Activated CD4-positive, alpha-beta memory T cell treated with anti-CD3 and anti-CD28 coated beads, Interleukin-2, amount 10 ng/mL, durations not matched to agents 7 days and 5 days (primary cell): ENCODE results near the gene OVOL3. TPM values are rescaled to one million over a fixed set of nuclear protein-coding genes. Genes with fewer than 3 reads are reported as not detected.

Experiments used
- CTCF ChIA-PET: fragments of 350-600 bp; sonication (Branson Sonifier 250); formaldehyde crosslinking; loops from one replicate; lab custom pipeline; 2021; ENCODE audit warnings: antibody characterized with exemption, inconsistent platforms; lab: Charles Lee
- POLR2A ChIA-PET: fragments of 350-600 bp; sonication (Branson Sonifier 250); formaldehyde crosslinking; loops from one replicate; lab custom pipeline; 2021; ENCODE audit warnings: antibody characterized with exemption; lab: Charles Lee
- DNase-seq: peaks from one replicate; pipeline ENCODE4 v3.0.0-alpha.2; 2020
- H3K27ac Mint-ChIP-seq: one replicate; pipeline ENCODE4 v1.8.0; 2021; ENCODE audit warnings: mild to moderate bottlenecking, mixed read lengths
- H3K27me3 Mint-ChIP-seq: one replicate; pipeline ENCODE4 v1.8.0; 2021; ENCODE audit warnings: mixed read lengths
- H3K36me3 Mint-ChIP-seq: one replicate; pipeline ENCODE4 v1.8.0; 2021; ENCODE audit warnings: low read depth, mixed read lengths
- H3K4me1 Mint-ChIP-seq: one replicate; pipeline ENCODE4 v1.8.0; 2021; ENCODE audit warnings: mixed read lengths
- H3K4me3 Mint-ChIP-seq: one replicate; pipeline ENCODE4 v1.8.0; 2021; ENCODE audit warnings: mild to moderate bottlenecking, mixed read lengths
- H3K9me3 Mint-ChIP-seq: one replicate; pipeline ENCODE4 v1.8.0; 2021; ENCODE audit warnings: mixed read lengths
- total RNA-seq, 2 experiments: library from RNA; stranded (reverse); gene quantifications; one replicate each; pipeline ENCODE4 v1.2.3, GENCODE V29; 2021

Gene OVOL3
- total RNA-seq, 2 experiments from 2014 or later: not detected

DNA sequence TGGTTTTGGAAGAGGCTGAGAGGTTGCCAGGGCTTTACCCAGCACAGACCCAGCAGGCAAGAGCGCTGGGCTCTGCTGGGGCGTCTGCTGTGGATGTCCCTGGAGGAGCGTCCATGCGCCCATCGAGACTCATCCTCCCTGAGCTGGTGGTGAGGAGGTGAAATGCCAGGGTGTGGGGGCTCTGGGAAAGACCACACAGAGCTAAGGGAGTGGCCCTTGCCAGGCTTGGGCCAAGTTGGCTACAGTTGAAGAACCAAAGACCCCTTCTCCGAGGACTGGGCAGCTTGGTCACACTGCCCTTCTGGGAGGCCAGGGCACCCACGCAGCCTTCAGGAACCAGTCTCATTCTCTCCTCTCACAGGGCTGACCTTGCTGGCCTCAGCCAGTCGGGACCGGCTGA is 24.6 kb upstream of the OVOL3 start:
- Mint-ChIP-seq H3K4me3 (no peak overlapping the region), H3K27ac (no peak overlapping the region), H3K36me3 (peaks cover 64% of the 10 kb centered on the region)

GRCh38 chr19:36089847-36090246 is 21.1 kb upstream of the OVOL3 start:
- H3K9me3 Mint-ChIP-seq: no peaks in the 10 kb centered on the region
- H3K27me3 Mint-ChIP-seq: no peaks in the 10 kb centered on the region

More for the DNA sequence above, 24.6 kb upstream of the OVOL3 start:
- POLR2A ChIA-PET: no interaction called here
- H3K27me3 Mint-ChIP-seq: no peaks in the 10 kb centered on the region
- no peaks in the 10 kb centered on the region for H3K9me3 Mint-ChIP-seq
- no peaks in the 10 kb centered on the region for H3K4me1 Mint-ChIP-seq
- CTCF ChIA-PET: no interaction called here
- no peak for DNase-seq

GRCh38 chr19:36090910-36091695 is 19.8 kb upstream of the OVOL3 start:
- H3K4me3 Mint-ChIP-seq: no peak overlapping the region
- no peak for DNase-seq
- no peaks in the 10 kb centered on the region for H3K9me3 Mint-ChIP-seq
- ChIA-PET CTCF (no interaction called here), POLR2A (no interaction called here)
- H3K36me3 Mint-ChIP-seq: peaks cover 53% of the 10 kb centered on the region
- no peaks in the 10 kb centered on the region for H3K27me3 Mint-ChIP-seq
- no peak overlapping the region for H3K27ac Mint-ChIP-seq
- H3K4me1 Mint-ChIP-seq: peaks cover 12% of the 10 kb centered on the region

More at GRCh38 chr19:36089847-36090246, 21.1 kb upstream of the OVOL3 start:
- no peak overlapping the region for H3K4me3 Mint-ChIP-seq
- ChIA-PET POLR2A (interaction anchor here (1.1 kb wide), 1 partner anchor 35 kb away, joined by 3 read pairs; the partner anchor contains the start of gene WDR62), CTCF (no interaction called here)
- H3K27ac Mint-ChIP-seq: no peak overlapping the region
- H3K36me3 Mint-ChIP-seq: peaks cover 58% of the 10 kb centered on the region
- H3K4me1 Mint-ChIP-seq: peaks cover 12% of the 10 kb centered on the region
- DNase-seq: no peak

- peaks cover 12% of the 10 kb centered on the region for H3K4me1 Mint-ChIP-seq
- CTCF ChIA-PET: no interaction called here
- H3K9me3 Mint-ChIP-seq: no peaks in the 10 kb centered on the region
- no peak overlapping the region for H3K4me3 Mint-ChIP-seq
- POLR2A ChIA-PET: no interaction called here
- no peaks in the 10 kb centered on the region for H3K27me3 Mint-ChIP-seq
- H3K36me3 Mint-ChIP-seq: peaks cover 60% of the 10 kb centered on the region
- DNase-seq: no peak
- peak overlapping the region; percentile 42 for H3K27ac Mint-ChIP-seq
Observed at GRCh38 chr19:36092566-36092965, 18.4 kb upstream of the OVOL3 start.

DNA sequence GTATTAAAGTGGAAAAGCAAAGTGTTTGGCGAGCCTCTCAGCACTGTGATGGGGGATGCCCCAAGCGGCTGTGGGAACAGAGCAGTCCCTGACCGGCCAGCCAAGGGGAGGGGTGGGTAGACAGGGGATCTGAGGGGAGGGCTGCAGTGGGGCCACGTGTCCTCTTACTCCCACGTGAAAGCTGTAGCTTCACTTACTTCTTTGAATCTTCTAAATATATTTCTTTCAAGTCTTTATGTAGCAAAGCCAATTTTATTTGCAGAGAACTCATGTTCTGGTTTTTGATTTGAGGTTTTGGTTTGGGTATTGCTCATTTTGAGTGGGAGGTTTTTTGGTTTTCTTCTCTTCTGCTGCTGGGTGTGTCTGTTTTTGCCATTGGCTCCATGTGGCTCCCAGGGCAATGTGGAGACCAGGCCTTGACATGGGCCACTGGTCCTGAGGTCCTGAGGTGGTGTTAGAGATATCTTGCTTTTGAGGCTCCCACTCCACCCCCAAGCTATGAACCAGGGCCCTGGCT is 17.7 kb upstream of the OVOL3 start:
- Mint-ChIP-seq H3K27me3 (no peaks in the 10 kb centered on the region), H3K27ac (no peak overlapping the region), H3K4me3 (no peak overlapping the region), H3K9me3 (no peaks in the 10 kb centered on the region), H3K36me3 (peaks cover 56% of the 10 kb centered on the region), H3K4me1 (peaks cover 12% of the 10 kb centered on the region)
- DNase-seq: no peak
- ChIA-PET CTCF (no interaction called here), POLR2A (no interaction called here)

DNA sequence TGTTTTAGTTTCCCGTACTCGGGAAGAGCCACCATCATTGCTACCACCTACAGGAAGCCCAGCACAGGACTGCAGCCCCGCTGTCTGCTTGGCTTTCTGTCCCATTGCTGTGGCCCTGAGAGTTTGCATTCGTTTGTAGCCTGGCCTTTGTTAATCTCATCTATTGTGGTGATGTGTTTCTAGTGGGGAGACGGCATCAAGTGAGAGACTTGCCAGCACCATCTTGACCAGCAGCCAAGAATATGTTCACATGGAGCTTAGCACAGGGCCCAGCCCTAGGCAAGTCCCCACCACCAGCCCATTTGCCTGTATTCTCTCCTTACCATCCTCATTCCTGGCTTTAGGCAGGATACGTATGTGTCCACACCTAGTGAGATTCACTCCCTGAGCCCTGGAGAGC is 17.3 kb upstream of the OVOL3 start:
- no peaks in the 10 kb centered on the region for H3K9me3 Mint-ChIP-seq
- H3K27me3 Mint-ChIP-seq: no peaks in the 10 kb centered on the region
- H3K27ac Mint-ChIP-seq: no peak overlapping the region
- no peak for DNase-seq
- ChIA-PET CTCF (no interaction called here), POLR2A (no interaction called here)
- peaks cover 12% of the 10 kb centered on the region for H3K4me1 Mint-ChIP-seq
- H3K4me3 Mint-ChIP-seq: no peak overlapping the region
- H3K36me3 Mint-ChIP-seq: peaks cover 57% of the 10 kb centered on the region

GRCh38 chr19:36097036-36097435 is 13.9 kb upstream of the OVOL3 start:
- DNase-seq: no peak
- CTCF ChIA-PET: no interaction called here
- peaks cover 12% of the 10 kb centered on the region for H3K4me1 Mint-ChIP-seq
- H3K27ac Mint-ChIP-seq: no peak overlapping the region
- POLR2A ChIA-PET: no interaction called here
- peaks cover 42% of the 10 kb centered on the region for H3K36me3 Mint-ChIP-seq
- no peak overlapping the region for H3K4me3 Mint-ChIP-seq
- H3K9me3 Mint-ChIP-seq: no peaks in the 10 kb centered on the region
- no peaks in the 10 kb centered on the region for H3K27me3 Mint-ChIP-seq

GRCh38 chr19:36099166-36099785 is 11.7 kb upstream of the OVOL3 start:
- ChIA-PET POLR2A (no interaction called here), CTCF (no interaction called here)
- no peak for DNase-seq
- Mint-ChIP-seq H3K4me1 (no peaks in the 10 kb centered on the region), H3K36me3 (peaks cover 38% of the 10 kb centered on the region), H3K9me3 (no peaks in the 10 kb centered on the region), H3K4me3 (no peak overlapping the region), H3K27ac (no peak overlapping the region), H3K27me3 (no peaks in the 10 kb centered on the region)

DNA sequence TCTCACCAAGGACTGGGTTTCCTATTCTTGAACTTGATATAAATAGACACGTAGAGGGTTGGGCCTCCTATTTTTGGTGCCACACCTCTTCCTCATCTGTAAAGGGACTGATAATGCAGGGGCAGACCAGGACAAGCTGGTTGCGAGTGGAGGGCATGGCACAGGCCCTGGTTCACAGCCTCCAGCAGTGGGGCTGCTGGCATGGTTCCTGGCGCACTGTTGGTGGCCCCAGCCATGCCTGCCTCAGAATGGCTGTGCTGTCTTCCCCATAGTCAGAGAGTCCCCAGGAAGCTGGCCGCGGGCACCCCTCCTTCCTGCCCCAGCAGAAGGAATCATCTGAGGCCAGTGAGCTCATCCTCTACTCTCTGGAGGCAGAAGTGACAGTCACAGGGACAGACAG is 10.5 kb upstream of the OVOL3 start:
- H3K9me3 Mint-ChIP-seq: no peaks in the 10 kb centered on the region
- ChIA-PET POLR2A (no interaction called here), CTCF (no interaction called here)

DNA sequence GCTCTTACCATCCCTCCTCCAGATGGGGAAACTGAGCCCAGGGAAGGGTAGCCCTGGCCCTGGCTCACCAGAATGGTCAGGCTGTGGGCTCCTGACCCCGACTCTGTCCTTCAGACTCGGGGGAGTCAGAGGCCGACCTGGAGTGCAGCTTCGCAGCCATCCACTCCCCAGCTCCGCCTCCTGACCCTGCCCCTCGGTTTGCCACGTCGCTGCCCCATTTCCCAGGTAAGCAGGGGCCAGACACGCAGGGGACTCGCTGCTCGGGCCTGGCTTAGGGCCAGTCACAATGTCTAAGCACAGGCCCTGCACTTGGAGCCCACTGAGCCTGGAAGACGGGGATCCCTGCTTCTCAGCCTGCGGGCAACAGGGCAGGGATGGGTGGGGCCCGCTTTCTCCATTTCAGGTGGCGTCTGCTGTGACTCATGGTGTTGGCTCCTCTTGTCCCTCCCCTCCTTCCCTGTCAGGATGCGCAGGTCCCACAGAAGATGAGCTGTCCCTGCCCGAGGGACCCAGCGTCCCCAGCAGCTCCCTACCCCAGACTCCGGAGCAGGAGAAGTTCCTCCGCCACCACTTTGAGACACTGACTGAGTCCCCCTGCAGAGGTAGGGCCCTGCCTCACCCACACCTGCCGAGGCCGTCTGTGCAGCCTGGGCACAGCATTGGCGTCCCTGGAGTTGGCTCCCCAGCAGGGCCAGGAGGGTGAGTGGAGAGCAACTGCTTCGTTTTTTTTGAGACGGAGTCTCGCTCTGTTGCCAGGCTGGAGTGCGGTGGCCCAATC is 9.2 kb upstream of the OVOL3 start:
- H3K4me1 Mint-ChIP-seq: no peaks in the 10 kb centered on the region
- no peak for DNase-seq
- H3K4me3 Mint-ChIP-seq: no peak overlapping the region
- no peaks in the 10 kb centered on the region for H3K9me3 Mint-ChIP-seq
- peaks cover 35% of the 10 kb centered on the region for H3K36me3 Mint-ChIP-seq
- CTCF ChIA-PET: no interaction called here
- no peak overlapping the region for H3K27ac Mint-ChIP-seq
- no peaks in the 10 kb centered on the region for H3K27me3 Mint-ChIP-seq
- POLR2A ChIA-PET: interaction anchor here (1.1 kb wide), 1 partner anchor 13 kb away, joined by 3 read pairs; the partner anchor contains the start of gene POLR2I

More for the DNA sequence above, 10.5 kb upstream of the OVOL3 start:
- H3K36me3 Mint-ChIP-seq: peaks cover 32% of the 10 kb centered on the region
- H3K27me3 Mint-ChIP-seq: no peaks in the 10 kb centered on the region
- H3K4me1 Mint-ChIP-seq: no peaks in the 10 kb centered on the region
- no peak overlapping the region for H3K27ac Mint-ChIP-seq
- no peak overlapping the region for H3K4me3 Mint-ChIP-seq
- DNase-seq: no peak

DNA sequence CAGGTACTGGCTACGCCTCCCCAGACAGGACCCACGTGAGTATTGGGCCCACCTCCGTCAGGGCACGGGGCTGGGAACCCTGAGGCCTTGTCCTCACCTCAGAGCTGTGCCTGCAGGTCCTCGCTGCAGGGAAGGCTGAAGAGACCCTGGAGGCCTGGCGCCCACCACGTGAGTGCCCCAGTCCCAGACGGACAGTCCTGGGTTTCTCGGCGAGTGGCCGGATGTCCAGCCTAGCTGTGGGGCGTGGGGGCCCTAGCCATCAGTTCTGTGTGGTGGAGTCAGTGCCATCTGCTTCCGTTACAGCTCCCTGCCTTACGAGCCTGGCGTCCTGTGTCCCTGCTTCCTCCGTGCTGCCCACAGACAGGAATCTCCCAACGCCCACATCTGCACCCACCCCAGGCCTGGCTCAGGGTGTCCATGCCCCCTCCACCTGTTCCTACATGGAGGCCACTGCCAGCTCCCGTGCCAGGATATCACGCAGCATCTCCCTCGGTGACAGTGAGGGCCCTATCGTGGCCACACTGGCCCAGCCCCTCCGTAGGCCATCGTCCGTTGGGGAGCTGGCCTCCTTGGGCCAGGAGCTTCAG is 7.8 kb upstream of the OVOL3 start:
- H3K36me3 Mint-ChIP-seq: peaks cover 35% of the 10 kb centered on the region

DNA sequence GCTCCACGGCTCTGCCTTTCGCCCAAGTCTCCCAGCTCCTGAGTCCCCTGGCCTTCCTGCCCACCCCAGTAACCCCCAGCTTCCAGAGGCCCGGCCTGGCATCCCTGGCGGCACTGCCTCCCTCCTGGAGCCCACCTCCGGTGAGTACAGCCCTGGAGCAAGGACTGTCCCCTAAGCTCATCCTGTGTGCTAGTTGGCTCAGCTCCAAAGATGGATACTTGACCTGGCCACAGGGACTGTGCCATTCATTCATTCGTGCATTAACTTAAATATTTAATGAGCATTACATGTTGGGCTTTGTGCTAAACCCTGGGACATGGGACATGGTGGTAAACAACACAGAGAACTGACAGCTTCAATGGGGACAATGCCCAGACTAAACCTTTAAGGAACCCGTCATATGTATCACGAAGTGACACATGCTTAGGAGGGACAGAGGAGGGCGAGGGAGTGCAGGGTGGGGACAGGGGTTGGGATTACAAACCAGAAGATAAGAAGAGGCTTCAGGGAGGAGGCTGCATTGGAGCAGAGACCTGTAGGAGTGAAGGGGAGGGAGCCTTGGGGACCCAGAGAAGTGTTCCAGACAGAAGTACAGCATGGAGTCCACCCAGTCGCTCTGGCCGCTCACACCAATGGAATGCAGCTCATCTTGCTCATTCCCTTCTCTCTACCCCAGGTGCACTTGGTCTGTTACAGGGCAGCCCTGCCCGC is 6.9 kb upstream of the OVOL3 start:
- CTCF ChIA-PET: no interaction called here
- no peak overlapping the region for H3K27ac Mint-ChIP-seq
- no peaks in the 10 kb centered on the region for H3K27me3 Mint-ChIP-seq
- peaks cover 31% of the 10 kb centered on the region for H3K36me3 Mint-ChIP-seq
- DNase-seq: no peak
- no peaks in the 10 kb centered on the region for H3K4me1 Mint-ChIP-seq
- no peak overlapping the region for H3K4me3 Mint-ChIP-seq
- no peaks in the 10 kb centered on the region for H3K9me3 Mint-ChIP-seq
- POLR2A ChIA-PET: interaction anchor here (1.5 kb wide), 1 partner anchor 11 kb away, joined by 7 read pairs; the partner anchor contains the start of genes POLR2I and TBCB

More for the DNA sequence above, 7.8 kb upstream of the OVOL3 start:
- DNase-seq: no peak
- POLR2A ChIA-PET: interaction anchor here (1.1 kb wide), 1 partner anchor 11 kb away, joined by 3 read pairs; the partner anchor contains the start of gene POLR2I
- H3K27me3 Mint-ChIP-seq: no peaks in the 10 kb centered on the region
- H3K27ac Mint-ChIP-seq: no peak overlapping the region
- CTCF ChIA-PET: no interaction called here
- no peaks in the 10 kb centered on the region for H3K9me3 Mint-ChIP-seq
- no peak overlapping the region for H3K4me3 Mint-ChIP-seq
- no peaks in the 10 kb centered on the region for H3K4me1 Mint-ChIP-seq
